Activated gamma-delta T cell treated with anti-CD3 and anti-CD28 coated beads, Interleukin-2, amount 50 U/mL, for 16 hours (primary cell): ENCODE measurements around the gene TSSK6.

Experiments
- DNase-seq: peaks from one replicate; pipeline ENCODE4 v3.0.0-alpha.2; 2020; ENCODE audit warnings: low read depth

Gene TSSK6

DNA sequence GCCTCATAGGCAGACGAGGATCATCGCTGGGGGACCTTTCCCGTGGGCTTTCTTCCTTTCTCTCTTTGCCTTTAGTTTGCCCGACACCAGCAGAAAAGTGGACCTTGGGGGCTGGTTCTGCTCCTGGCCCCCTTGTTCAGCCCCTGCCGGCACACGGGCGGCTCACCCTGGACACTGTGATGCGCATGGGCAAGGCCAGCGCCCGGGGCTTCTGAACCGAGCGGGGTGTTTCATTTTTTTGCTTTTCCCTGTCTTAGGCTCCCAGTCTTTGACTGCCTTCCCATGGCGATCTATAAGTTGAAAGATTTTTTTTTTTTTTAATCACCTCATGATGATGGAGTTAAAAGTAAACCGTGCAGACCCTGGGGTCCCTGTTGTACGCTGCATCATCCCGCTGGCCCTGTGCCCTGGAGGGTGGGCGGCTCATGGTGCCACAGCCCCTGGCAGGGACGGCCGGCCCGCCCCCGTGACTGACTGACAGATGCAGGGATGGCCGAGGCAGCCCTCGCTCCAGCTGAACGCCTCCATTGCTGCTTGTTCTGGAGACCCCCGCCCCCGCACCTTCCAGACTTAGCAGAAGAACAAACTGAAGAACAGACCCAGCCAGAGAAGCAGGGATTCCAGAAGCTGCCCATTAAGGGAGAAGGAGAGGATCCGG, 9.6 kb downstream of the TSSK6 start:
- no peak for DNase-seq

DNA sequence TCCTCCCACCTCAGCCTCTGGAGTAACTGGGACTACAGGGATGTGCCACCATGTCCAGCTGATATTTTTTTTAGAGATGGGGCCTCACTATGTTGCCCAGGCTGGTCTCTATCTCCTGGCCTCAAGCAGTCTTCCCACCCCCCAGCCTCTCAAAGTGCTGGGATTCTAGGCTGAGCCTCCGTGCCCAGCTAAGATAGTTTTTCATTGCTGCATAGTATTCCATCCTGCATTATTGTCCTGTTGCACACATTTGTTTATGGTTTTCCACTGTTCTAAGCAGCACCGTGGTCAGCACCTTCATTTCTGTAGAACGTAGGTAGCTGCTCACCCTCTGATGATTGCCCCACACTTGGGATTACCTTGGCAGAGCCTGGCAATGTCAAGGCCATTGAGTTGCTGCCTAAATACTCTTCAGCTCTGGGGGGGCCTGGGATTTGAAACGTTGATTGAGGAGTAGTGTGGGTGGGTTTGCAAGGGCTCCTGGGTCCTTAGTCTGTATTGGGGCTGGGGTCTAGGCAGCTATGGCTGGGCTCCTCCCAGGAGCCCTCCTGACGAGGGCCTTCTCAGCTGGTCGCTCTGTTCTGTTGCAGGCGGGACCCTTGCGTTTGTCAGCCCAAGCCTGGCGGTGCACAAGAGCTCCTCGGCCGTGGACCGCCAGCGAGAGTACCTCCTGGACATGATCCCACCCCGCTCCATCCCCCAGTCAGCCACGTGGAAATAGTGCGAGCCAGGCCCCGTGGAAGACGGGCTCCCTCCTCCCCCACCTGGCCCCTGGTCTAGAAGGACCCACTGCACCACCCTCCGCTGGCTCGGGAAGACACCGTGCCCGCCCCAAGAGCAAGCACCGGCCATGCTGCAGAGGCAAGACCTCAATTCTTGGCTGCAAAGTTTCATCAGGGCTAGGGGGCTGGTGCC, 10.3 kb downstream of the TSSK6 start:
- no peak for DNase-seq

DNA sequence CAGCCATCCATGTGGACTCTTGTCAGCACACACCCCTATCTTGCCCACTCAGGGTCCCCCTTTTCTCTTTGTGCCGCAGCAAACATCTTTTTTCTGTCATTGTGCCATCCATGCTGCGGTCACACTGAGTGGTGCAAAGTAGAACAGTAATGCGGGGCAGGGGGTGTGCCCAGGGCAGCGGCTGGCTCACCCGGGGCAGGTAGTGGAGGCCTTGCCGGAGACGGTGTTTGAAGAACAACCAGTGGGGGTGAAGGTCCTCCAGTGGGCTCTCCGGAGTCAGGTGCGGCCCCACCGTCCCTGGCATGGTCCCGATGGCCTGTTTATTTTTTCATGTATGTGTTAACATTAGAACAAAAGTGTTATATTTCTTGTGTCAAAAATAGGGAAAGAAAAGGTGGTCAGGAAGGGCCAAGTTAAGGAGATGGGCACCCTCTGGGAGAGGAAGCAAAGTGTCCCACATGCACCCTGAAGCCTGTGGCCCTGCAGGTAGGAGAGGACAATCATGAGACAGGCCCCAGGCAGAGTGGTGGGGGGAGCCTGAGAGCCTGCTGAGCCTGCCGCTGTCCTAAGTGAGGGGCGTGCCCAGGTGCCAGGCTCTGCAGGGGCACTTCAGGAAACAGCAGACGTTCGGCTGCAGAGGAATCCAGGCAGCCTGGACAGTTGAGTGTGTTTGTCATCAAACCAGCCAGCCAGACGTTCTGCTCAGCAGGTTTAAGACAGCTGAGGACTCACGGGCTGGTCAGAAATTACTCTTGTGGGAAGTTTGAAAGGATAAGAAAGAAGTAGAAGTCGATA, 12.3 kb downstream of the TSSK6 start:
- no peak for DNase-seq

DNA sequence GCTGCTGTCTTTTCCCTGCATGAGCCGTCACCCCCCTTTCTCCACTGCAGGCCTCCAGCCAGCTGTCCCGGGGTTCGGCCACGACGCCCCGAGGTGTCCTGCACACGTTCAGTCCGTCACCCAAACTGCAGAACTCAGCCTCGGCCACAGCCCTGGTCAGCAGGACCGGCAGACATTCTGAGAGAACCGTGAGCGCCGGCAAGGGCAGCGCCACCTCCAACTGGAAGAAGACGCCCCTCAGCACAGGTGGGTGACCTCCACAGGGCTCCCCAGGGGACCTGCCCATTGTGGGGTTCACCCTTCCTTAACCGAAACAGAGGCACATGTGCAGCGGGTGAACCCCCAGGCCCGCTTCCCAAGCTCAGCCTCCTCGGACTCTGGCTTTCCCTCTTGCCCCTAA, 13.1 kb downstream of the TSSK6 start:
- no peak for DNase-seq

DNA sequence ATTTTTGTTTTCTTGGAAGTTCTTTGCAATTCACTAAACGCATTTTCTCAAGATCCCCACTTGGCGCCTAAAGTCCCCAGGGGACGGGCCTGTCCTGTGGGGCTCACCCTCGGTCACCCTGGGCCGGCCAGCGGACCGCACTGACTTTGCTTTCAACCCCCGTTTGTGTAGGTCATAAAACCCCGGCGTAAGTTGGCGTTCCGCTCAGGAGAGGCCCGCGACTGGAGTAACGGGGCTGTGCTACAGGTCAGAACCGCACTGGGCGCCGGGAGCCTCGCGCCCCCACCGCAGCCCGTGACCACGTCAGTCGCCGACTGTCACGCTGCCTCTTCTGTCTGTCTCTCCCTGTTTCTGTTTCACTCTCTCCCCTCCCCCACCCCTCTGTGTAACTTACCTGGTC, 13.6 kb downstream of the TSSK6 start:
- DNase-seq: no peak

DNA sequence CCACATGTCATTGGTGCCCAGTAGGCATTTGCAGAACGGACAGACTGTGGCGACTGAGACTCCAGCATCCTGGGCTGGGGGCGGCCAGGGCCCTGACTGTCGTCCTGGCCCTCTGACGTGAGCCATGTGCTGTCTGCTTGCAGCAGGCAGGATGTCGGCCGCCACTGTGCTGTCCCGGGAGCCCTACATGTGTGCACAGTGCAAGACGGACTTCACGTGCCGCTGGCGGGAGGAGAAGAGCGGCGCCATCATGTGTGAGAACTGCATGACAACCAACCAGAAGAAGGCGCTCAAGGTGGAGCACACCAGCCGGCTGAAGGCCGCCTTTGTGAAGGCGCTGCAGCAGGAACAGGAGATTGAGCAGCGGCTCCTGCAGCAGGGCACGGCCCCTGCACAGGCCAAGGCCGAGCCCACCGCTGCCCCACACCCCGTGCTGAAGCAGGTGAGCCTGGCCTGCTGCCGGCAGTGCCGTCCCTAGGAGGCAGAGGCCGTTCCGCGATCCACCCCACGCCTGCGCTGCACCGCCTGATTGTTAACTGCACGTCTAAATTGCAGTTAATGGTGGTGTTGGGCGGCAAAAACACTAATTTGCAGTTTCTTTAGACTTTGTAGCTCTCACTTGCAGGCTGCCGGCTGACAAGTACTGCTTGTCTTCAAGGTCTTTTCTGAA, 14.2 kb downstream of the TSSK6 start:
- DNase-seq: no peak

DNA sequence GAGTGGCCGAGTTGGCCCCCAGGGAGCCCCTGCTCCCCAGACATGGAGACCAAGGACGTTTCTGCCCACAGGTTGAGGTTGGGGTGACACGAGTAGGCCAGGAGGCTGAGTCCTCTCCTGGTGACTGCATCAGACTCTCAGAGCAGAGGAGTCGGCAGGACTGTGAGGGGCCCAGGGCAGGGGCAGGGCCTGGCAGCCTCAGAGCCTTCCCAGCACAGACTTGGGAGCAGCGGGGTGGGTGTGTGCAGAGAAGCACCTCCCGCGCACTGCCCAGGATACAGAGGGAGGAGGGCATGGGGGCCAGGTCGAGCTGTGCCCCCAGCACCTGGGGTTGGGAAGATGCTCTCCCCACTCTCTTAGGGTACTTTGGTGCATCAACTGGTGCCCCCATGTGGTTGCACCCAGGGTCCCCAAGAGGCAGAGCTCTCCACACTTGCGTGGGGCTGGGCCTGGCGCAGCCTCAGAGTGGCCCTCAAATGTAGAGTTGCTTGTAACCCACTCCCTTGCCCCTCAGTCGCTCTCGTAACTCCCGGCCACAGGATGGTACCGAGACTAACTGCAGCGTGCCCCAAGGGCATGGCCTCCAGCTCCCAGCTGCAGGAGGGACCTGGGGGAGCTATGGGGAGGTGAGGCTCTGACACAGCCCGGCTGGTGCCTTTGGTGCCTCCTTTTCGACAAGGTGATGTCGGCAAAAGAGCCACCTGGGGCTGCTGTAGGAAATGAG, 15.9 kb downstream of the TSSK6 start:
- no peak for DNase-seq

DNA sequence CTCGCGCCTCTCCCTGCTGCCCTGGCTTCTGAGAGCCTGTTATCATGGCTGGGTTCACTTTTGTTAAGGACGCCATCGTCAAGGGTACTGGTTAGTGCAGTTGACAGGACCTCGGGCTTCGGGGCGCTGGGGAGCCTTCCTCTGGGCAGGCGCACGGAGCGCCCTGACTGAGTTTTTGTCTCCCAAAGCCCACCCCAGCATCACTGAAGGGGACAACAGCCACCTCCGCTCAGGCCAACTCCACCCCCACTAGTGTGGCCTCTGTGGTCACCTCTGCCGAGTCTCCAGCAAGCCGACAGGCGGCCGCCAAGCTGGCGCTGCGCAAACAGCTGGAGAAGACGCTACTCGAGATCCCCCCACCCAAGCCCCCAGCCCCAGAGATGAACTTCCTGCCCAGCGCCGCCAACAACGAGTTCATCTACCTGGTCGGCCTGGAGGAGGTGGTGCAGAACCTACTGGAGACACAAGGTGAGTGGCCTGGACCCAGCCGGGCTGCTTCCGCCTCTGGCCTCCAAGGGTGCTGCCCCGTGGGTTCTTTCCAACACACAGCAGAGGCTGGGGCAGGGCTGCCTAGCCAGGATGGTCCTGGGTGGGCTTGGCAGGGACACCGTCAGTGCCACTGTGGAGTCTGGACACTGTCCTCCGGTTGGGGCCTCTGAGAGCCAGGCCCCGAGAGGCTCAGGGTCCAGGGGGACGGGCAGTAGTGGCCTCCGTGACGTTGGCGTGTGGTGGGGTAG, 16.9 kb downstream of the TSSK6 start:
- no peak for DNase-seq

DNA sequence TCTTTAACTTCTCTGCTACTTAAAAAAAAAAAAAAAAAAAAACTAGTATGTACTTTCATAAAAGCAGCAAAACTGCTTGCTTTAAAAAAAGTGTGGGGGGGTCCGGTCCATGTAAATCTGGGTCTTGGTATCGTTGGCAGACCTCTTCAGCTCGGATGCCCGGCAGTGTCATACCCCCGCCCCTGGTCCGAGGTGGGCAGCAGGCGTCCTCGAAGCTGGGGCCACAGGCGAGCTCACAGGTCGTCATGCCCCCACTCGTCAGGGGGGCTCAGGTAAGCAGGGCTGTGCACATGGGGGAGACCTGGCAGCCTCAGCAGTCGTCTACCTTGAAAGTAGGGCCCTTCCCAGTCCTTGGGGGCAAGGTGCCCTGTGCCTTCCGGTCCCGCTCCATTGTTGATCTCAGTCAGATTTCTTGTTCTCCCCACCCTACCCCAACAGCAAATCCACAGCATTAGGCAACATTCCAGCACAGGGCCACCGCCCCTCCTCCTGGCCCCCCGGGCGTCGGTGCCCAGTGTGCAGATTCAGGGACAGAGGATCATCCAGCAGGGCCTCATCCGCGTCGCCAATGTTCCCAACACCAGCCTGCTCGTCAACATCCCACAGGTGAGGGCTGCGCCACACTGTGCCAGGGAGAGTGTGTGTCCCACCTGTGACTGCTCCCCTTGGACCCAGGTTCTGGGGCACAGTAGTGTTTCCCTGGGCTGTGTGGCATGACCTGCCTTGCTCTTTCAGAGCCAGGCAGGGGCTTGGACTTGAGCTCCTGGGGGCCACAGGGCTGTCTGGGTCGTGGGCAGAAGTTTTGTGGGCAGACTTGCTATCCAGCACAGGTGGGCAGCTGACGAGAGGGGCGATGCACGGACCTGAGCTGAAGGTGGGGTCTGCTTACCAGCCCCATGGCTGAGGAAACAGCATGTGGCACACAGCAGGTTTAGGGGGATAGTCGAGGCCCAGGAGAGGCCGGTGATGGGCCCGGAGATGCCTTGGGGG, 19.4 kb downstream of the TSSK6 start:
- DNase-seq: no peak

DNA sequence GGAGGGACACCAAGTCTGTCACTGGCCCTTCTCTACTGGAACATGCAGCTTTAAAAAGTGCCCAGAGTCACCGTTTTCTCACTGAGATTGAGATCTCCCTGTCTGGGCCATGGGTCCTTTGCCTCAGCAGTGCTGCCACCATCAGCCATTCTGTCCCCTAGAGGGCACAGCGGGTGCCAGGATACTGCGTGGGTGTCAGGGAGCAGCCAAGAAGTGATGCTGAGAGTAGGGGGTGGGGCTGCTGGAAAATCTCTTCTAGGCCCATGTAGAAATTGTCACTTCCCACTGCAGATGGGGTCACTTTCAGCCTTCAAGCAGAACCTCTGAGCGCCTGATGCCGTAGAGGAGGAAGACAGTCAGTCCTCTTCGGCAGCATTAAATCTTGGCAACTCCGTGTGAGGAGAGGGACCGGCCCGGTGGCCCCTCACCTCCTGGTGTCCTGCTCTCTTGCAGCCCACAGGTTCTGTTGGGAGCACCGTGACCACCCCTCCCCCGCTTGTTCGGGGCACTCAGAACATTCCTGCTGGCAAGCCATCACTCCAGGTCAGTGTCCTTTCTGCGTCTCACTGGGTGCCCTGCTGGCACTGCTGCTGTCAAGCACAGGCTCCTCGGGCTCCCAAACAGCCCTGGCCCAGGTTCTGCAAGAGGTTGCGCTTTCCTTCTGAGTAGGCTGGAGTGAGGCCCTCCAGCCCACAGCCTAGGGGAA, 21.4 kb downstream of the TSSK6 start:
- DNase-seq: no peak

DNA sequence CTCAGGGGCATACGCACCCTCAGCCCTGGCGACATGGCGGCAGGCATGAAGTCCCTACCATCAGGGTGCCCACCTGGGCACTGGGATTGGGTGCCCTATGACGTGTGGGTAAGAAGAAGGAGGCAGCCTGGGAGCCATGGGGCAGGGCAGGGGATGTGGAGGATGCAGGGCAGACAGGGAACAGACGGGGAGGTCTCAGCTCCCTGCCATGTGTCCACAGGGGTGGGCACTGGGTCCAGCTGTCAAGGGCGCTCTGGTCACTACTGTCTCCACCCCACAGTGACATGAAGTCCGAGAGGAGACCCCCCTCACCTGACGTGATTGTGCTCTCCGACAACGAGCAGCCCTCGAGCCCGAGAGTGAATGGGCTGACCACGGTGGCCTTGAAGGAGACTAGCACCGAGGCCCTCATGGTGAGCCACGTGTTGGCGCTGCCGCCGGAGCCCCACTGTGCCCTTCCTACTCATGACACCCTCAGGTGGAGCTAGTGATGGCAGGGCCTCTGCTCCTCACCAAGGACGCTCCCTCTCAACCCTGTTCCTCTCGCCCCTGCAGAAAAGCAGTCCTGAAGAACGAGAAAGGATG, 23.2 kb downstream of the TSSK6 start:
- DNase-seq: no peak

DNA sequence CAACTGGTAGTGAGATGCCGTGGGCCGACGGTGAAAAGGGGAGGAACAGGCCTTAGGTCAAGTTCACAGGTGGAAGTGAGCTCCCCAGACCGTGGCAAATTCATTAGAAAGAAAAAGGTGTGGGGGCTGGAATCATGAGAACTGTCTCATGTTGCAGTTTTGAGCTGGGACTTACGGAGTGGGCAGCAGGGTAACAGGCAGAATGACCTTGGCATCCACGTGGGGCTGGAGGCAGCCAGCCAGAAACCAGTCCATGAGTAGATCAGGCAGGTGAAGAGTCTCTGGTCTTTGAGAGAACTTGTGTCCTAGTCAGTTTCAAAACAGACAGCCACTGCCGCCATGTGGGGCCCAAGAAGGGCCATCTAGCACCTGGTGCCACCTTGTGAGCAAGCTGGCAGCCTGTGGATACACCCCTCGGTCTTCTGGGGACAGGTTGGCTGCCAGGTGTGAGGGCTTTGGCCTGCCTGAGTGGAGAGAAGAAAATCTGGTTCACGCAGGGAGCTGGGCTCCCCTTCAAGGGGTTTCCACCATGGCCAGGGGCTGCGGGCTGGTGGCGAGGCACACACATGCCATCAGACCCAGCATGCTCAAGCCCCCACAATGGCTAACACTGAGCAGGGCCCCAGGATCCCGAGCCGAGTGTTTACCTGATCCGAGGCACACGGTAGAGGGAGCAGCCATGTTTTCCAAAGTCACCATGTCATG, 23.9 kb downstream of the TSSK6 start:
- DNase-seq: no peak

DNA sequence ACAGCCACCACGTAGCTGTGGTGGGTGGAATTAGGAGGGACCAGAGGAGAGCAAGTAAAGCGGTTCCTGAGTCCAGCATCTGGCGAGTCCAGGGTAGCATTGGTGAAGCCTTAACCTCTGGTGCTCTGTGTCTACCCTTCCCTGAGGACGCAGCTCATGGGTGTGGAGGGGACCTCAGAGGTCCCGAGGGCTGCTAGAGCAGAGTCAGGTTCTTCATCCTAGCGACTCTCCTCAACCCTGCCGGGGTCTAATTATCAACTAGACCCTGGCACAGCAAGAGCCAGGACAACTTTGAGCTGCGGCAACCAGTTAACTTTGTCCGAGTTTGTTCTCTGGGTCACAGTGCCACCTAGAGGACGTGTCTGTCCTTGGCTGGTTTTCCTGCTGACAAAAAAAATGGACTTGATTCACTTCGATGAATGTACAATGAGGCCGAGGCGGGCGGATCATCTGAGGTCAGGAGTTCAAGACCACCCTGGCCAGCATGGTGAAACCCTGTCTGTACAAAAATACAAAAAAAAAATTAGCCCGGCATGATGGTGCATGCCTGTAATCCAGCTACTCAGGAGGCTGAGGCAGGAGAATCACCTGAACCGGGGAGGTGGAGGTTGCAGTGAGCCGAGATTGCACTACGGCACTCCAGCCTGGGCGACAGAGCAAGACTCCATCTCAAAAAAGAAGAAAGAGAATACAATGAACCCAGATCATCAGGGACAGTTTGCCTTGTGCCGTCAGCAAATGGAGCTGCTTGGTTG, 25.0 kb downstream of the TSSK6 start:
- peak; percentile 73 for DNase-seq

DNA sequence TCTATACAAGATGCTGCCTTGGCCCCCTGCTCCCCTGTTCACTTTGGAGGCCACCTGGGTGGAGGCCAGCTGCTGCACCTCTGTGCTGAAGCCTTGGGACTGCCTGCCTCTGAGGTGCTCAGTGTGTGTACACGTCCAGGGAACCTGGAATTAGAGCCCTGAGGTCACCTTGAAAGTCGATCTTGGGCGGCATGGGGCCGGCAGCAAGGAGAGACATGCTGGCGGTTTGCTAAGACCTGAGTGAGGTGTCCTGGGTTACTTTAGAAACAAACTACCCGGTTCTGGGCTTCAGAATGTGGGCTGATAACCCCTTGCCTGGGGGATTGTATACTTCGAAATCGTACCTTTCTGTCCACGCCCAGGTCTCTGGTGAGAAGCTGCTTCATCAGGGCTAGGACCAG, 25.5 kb downstream of the TSSK6 start:
- DNase-seq: no peak

DNA sequence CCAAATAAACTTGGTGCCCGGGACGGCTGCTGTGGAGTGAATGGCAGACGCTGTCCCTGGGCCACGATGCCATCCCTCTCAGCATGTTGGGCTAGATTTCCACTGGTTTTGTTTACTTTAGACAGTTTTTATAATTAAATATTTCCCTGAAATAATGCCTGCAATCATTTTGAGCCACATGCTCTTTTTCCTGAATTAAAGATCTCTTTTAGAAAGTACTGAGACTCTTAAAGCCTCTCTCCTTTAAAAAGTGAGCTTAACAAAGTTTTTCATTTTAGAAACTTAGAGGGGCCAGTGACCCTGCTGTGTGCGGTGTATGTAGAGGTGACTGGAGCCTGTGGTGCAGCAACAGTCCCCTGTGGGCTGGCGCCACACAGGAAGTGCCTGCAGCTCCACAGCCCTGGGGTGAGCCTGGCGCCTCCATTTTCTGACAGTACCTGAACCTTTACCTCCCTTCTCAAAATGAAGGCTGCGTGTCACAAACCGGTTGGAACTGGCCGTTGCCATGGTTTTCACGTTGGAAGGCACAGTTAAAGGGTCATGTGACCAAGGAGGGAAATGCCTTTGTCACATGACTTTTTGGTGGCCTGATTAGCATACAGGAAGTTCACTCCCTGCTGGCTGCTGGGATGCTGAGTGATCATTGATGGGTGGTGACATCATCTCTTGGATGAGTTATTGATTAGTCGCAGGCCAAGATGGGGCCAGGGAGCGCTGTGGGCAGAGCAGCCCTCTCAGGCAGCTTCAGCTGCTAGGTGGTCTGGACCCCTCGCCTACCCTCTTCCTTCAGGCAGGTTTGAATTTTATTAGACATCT, 26.3 kb downstream of the TSSK6 start:
- peak; percentile 72 for DNase-seq
